Immature natural killer cell (primary cell): ENCODE data around the gene CDKN1A. TPM values are rescaled to one million over a fixed set of nuclear protein-coding genes. Genes with fewer than 3 reads are reported as not detected.

ENCODE experiments used
- DNase-seq, 3 donors: peaks; one replicate each; pipeline ENCODE4 v3.0.0; 2022; ENCODE audit warnings: mixed read lengths in 1 of 3
- H3K27ac Mint-ChIP-seq, 6 donors: one replicate each; pipeline ENCODE4 v1.8.0; 2020; ENCODE audit warnings: mixed read lengths in 6 of 6, mild to moderate bottlenecking in 5 of 6, inconsistent platforms in 4 of 6, moderate library complexity in 3 of 6
- H3K27me3 Mint-ChIP-seq, 3 donors: one replicate each; pipeline ENCODE4 v1.8.0; 2020 to 2021; ENCODE audit warnings: low read depth in 3 of 3, mild to moderate bottlenecking in 3 of 3, mixed read lengths in 3 of 3, moderate library complexity in 3 of 3, inconsistent platforms in 1 of 3
- H3K36me3 Mint-ChIP-seq, 3 donors: one replicate each; pipeline ENCODE4 v1.8.0; 2020; ENCODE audit warnings: mixed read lengths in 3 of 3, inconsistent platforms in 2 of 3, mild to moderate bottlenecking in 2 of 3
- H3K4me1 Mint-ChIP-seq, 2 donors: one replicate each; pipeline ENCODE4 v1.8.0; 2020; ENCODE audit warnings: inconsistent platforms in 2 of 2, mild to moderate bottlenecking in 2 of 2, mixed read lengths in 2 of 2, moderate library complexity in 1 of 2
- H3K4me3 Mint-ChIP-seq, 5 donors: one replicate each; pipeline ENCODE4 v1.8.0; 2020; ENCODE audit warnings: mild to moderate bottlenecking in 5 of 5, mixed read lengths in 5 of 5, inconsistent platforms in 3 of 5, moderate library complexity in 3 of 5
- H3K9me3 Mint-ChIP-seq, 6 donors: one replicate each; pipeline ENCODE4 v1.8.0; 2020; ENCODE audit warnings: mild to moderate bottlenecking in 6 of 6, mixed read lengths in 6 of 6, inconsistent platforms in 4 of 6, moderate library complexity in 3 of 6
- polyA plus RNA-seq, 3 donors: library from polyadenylated mRNA; unstranded; fragments of 300-500 nt; fragmentation: Illumina TruSeq; gene quantifications; one replicate each; pipeline ENCODE4 v1.2.3, GENCODE V29; 2021

Gene CDKN1A
- 10 to 100 TPM in 1 of 3 donors, 1 to 10 TPM in 2; 3.3 to 13.6 (median 7.0) TPM for polyA plus RNA-seq

DNA sequence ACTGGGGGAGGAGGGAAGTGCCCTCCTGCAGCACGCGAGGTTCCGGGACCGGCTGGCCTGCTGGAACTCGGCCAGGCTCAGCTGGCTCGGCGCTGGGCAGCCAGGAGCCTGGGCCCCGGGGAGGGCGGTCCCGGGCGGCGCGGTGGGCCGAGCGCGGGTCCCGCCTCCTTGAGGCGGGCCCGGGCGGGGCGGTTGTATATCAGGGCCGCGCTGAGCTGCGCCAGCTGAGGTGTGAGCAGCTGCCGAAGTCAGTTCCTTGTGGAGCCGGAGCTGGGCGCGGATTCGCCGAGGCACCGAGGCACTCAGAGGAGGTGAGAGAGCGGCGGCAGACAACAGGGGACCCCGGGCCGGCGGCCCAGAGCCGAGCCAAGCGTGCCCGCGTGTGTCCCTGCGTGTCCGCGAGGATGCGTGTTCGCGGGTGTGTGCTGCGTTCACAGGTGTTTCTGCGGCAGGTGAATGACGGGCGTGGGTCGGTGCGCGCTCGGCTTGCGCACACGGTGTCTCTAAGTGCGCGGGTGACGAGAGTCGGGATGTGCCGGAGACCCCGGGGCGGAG, at the start of gene CDKN1A:
Gene CDKN1A, plus strand, starts transcription at position 227 of the 555 bp plus-strand sequence. CDS start 5,388 bp downstream, outside the sequence.
- peaks cover 0 to 2% (median 0%) of the 10 kb centered on the region in 6 donors for H3K9me3 Mint-ChIP-seq
- peaks cover 26 to 29% of the 10 kb centered on the region in 2 donors for H3K4me1 Mint-ChIP-seq
- H3K27ac Mint-ChIP-seq = peak within 1 kb of the TSS; percentile 66 to 94 (median 90)
- H3K27me3 Mint-ChIP-seq = peaks cover 20 to 25% (median 24%) of the 10 kb centered on the region in 3 donors
- H3K36me3 Mint-ChIP-seq = no peaks in the 10 kb centered on the region
- peak within 1 kb of the TSS; percentile 85 to 99 (median 93) for H3K4me3 Mint-ChIP-seq
- DNase-seq = peak; percentile 67 to 74 (median 71)

- Mint-ChIP-seq H3K4me1 (no peaks in the 10 kb centered on the region), H3K36me3 (no peaks in the 10 kb centered on the region), H3K4me3 (no peak overlapping the region), H3K9me3 (no peaks in the 10 kb centered on the region), H3K27ac (no peak overlapping the region), H3K27me3 (peaks cover 0 to 6% (median 3%) of the 10 kb centered on the region in 3 donors)
- DNase-seq = no peak
Measured at GRCh38 chr6:36629784-36630183, 48.7 kb upstream of the CDKN1A start.

GRCh38 chr6:36631326-36632011, 47.0 kb upstream of the CDKN1A start:
- no peak for DNase-seq
- H3K4me1 Mint-ChIP-seq = no peaks in the 10 kb centered on the region
- no peaks in the 10 kb centered on the region for H3K9me3 Mint-ChIP-seq
- peaks cover 0 to 3% (median 2%) of the 10 kb centered on the region in 3 donors for H3K27me3 Mint-ChIP-seq
- H3K27ac Mint-ChIP-seq = no peak overlapping the region
- no peaks in the 10 kb centered on the region for H3K36me3 Mint-ChIP-seq
- no peak overlapping the region for H3K4me3 Mint-ChIP-seq

- Mint-ChIP-seq H3K36me3 (no peaks in the 10 kb centered on the region), H3K27ac (no peak overlapping the region), H3K4me3 (no peak overlapping the region), H3K27me3 (peaks cover 0 to 5% (median 2%) of the 10 kb centered on the region in 3 donors), H3K4me1 (no peaks in the 10 kb centered on the region), H3K9me3 (no peaks in the 10 kb centered on the region)
- DNase-seq = no peak
Measured at GRCh38 chr6:36633370-36633769, 45.1 kb upstream of the CDKN1A start.

GRCh38 chr6:36633915-36634314, 44.6 kb upstream of the CDKN1A start:
- no peak overlapping the region for H3K4me3 Mint-ChIP-seq
- no peaks in the 10 kb centered on the region for H3K9me3 Mint-ChIP-seq
- H3K36me3 Mint-ChIP-seq = peaks cover 0 to 4% (median 0%) of the 10 kb centered on the region in 3 donors
- no peaks in the 10 kb centered on the region for H3K4me1 Mint-ChIP-seq
- peaks cover 0 to 5% (median 2%) of the 10 kb centered on the region in 3 donors for H3K27me3 Mint-ChIP-seq
- H3K27ac Mint-ChIP-seq = no peak overlapping the region
- DNase-seq = no peak

- Mint-ChIP-seq H3K27me3 (peaks cover 0 to 5% (median 2%) of the 10 kb centered on the region in 3 donors), H3K4me1 (no peaks in the 10 kb centered on the region), H3K27ac (no peak overlapping the region), H3K9me3 (no peaks in the 10 kb centered on the region), H3K4me3 (no peak overlapping the region), H3K36me3 (peaks cover 0 to 4% (median 0%) of the 10 kb centered on the region in 3 donors)
- no peak for DNase-seq
Measured at GRCh38 chr6:36634317-36635108, 44.0 kb upstream of the CDKN1A start.

- Mint-ChIP-seq H3K27me3 (peaks cover 0 to 2% (median 1%) of the 10 kb centered on the region in 3 donors), H3K4me3 (no peak overlapping the region), H3K27ac (no peak overlapping the region), H3K9me3 (no peaks in the 10 kb centered on the region), H3K36me3 (peaks cover 0 to 4% (median 0%) of the 10 kb centered on the region in 3 donors), H3K4me1 (no peaks in the 10 kb centered on the region)
- no peak for DNase-seq
Measured at GRCh38 chr6:36636283-36636682, 42.2 kb upstream of the CDKN1A start.

- no peak for DNase-seq
- peaks cover 0 to 4% (median 0%) of the 10 kb centered on the region in 3 donors for H3K36me3 Mint-ChIP-seq
- H3K9me3 Mint-ChIP-seq = no peaks in the 10 kb centered on the region
- H3K4me1 Mint-ChIP-seq = no peaks in the 10 kb centered on the region
- no peak overlapping the region for H3K27ac Mint-ChIP-seq
- no peak overlapping the region for H3K4me3 Mint-ChIP-seq
- H3K27me3 Mint-ChIP-seq = peaks cover 0 to 1% (median 0%) of the 10 kb centered on the region in 3 donors
Measured at GRCh38 chr6:36636687-36637418, 41.7 kb upstream of the CDKN1A start.

DNA sequence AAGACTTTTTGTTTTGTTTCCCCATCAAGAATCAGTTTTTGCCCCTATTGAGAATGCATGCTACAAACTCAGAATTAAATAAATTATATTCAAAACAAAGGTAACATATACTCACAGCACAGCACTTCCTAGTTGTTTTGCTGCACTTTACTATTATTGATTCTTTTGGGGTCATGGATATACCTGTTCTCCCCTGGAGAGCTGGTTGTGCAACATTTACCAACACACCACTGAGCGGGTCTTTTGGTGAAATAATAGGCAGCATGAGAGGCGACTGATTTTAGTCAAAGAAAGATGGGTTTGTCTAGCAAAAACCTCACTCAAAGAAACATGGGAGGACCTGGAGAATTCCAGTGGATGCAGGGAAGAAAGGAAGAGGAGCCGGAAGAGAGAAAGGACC, 39.9 kb upstream of the CDKN1A start:
- H3K36me3 Mint-ChIP-seq = peaks cover 0 to 4% (median 0%) of the 10 kb centered on the region in 3 donors
- DNase-seq = no peak
- peaks cover 0 to 1% (median 0%) of the 10 kb centered on the region in 3 donors for H3K27me3 Mint-ChIP-seq
- no peaks in the 10 kb centered on the region for H3K4me1 Mint-ChIP-seq
- no peaks in the 10 kb centered on the region for H3K9me3 Mint-ChIP-seq
- H3K27ac Mint-ChIP-seq = no peak overlapping the region
- H3K4me3 Mint-ChIP-seq = no peak overlapping the region

- H3K36me3 Mint-ChIP-seq = peaks cover 0 to 4% (median 0%) of the 10 kb centered on the region in 3 donors
- DNase-seq = peak in 1 of 3 donors; percentile 18
- H3K4me3 Mint-ChIP-seq = no peak overlapping the region
- no peaks in the 10 kb centered on the region for H3K4me1 Mint-ChIP-seq
- H3K27me3 Mint-ChIP-seq = peaks cover 0 to 1% (median 0%) of the 10 kb centered on the region in 3 donors
- no peaks in the 10 kb centered on the region for H3K9me3 Mint-ChIP-seq
- no peak overlapping the region for H3K27ac Mint-ChIP-seq
Measured at GRCh38 chr6:36639171-36639808, 39.2 kb upstream of the CDKN1A start.

DNA sequence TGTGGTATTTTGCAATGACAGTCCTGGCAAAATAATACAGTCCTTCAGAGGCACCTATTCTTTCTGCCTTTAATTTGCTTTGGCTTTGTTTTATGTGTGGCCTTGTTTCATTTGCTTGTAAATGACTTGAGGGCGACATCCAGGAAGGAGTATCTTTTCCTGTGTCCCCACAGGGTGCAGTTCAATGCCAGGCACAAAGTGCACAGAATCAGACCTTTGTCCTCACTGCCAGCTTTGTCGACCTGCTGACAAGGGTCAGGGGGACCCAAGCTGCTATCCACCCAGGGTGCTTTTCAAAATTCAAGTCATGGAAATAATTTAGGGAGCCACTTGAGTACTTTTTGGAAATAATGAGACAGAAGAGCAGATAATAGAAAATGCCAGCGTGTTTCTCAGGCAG, 37.0 kb upstream of the CDKN1A start:
- Mint-ChIP-seq H3K4me3 (no peak overlapping the region), H3K9me3 (no peaks in the 10 kb centered on the region), H3K4me1 (no peaks in the 10 kb centered on the region), H3K27ac (no peak overlapping the region), H3K36me3 (peaks cover 0 to 4% (median 0%) of the 10 kb centered on the region in 3 donors), H3K27me3 (peaks cover 0 to 1% (median 0%) of the 10 kb centered on the region in 3 donors)
- no peak for DNase-seq

- Mint-ChIP-seq H3K4me1 (no peaks in the 10 kb centered on the region), H3K9me3 (no peaks in the 10 kb centered on the region), H3K27me3 (no peaks in the 10 kb centered on the region), H3K4me3 (no peak overlapping the region), H3K27ac (no peak overlapping the region), H3K36me3 (peaks cover 0 to 4% (median 0%) of the 10 kb centered on the region in 3 donors)
- no peak for DNase-seq
Measured at GRCh38 chr6:36642913-36643817, 35.3 kb upstream of the CDKN1A start.
